Measurements from ENCODE around the gene COL25A1. TPM values are rescaled to one million over a fixed set of nuclear protein-coding genes. Genes with fewer than 3 reads are reported as not detected.
"Not testable (repeated sequence)": the region's sequence is repeated elsewhere in the genome, so short reads cannot be mapped to it uniquely, and the experiment has no call there.

Gene COL25A1
- total RNA-seq, 1 donor from 2014 or later: 3.9 TPM

DNA sequence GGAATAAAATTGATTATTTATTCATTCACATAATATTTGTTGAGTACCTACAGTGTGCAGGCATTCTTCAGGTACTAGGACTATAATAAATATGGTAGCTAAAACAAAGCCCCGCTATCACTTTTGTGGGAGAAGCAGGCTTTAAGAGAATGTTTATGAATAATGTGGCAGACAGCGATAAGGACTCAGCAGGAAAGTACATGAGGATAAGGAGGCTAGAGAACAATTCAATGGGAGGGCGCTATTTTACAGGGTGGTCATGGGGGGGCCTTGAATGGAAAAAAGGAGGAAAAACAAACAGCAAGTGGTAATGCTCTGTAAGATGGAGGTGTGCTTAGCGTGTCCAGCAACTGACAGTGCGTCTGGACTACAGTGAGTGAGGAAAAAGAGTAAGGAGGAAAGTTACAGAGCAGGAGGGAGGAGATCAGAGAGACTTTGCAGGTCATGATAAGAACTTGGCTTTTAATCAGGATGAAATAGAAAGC lies 275.4 kb downstream of the COL25A1 start:
- no peaks in the 10 kb centered on the region for H3K4me1 Mint-ChIP-seq (ENCODE audit: low read depth)
- H3K4me3 Mint-ChIP-seq (ENCODE audit: low read depth): no peak overlapping the region
- peaks cover 5% of the 10 kb centered on the region for H3K9me3 Mint-ChIP-seq (ENCODE audit: low read depth)
- no peaks in the 10 kb centered on the region for H3K36me3 Mint-ChIP-seq (ENCODE audit: insufficient read depth)
- DNase-seq (ENCODE audit: low spot score, unreplicated experiment): no peak
- H3K27me3 Mint-ChIP-seq: no peaks in the 10 kb centered on the region
- TF ChIP-seq, protein P1, sequence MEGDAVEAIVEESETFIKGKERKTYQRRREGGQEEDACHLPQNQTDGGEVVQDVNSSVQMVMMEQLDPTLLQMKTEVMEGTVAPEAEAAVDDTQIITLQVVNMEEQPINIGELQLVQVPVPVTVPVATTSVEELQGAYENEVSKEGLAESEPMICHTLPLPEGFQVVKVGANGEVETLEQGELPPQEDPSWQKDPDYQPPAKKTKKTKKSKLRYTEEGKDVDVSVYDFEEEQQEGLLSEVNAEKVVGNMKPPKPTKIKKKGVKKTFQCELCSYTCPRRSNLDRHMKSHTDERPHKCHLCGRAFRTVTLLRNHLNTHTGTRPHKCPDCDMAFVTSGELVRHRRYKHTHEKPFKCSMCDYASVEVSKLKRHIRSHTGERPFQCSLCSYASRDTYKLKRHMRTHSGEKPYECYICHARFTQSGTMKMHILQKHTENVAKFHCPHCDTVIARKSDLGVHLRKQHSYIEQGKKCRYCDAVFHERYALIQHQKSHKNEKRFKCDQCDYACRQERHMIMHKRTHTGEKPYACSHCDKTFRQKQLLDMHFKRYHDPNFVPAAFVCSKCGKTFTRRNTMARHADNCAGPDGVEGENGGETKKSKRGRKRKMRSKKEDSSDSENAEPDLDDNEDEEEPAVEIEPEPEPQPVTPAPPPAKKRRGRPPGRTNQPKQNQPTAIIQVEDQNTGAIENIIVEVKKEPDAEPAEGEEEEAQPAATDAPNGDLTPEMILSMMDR (IDR thresholded peaks at IDR 0.05; ENCODE audit: unreplicated experiment): no peak
- no peak overlapping the region for H3K27ac Mint-ChIP-seq

DNA sequence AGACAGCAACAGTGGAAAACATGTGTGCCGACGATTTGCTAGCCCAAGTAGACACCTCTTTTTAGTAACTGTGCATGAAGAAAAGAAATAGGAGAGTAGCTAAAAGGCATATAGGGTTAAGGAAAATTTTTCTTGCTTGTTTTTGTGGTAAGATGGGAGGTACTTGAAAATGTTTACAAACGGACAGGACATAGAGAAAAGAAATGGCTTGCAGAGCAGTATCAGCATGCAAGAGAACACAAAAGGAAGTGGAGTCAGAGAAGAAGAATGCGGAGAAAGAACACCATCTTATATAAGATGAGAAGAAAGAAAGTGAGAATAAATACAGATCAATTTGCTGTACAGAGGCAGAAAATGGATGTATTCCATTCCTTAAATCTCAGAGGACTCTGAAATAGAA lies 275.9 kb downstream of the COL25A1 start:
- DNase-seq (ENCODE audit: low spot score, unreplicated experiment): no peak
- Mint-ChIP-seq H3K36me3 (ENCODE audit: insufficient read depth) (peaks cover 2% of the 10 kb centered on the region), H3K4me3 (ENCODE audit: low read depth) (no peak overlapping the region), H3K9me3 (ENCODE audit: low read depth) (peaks cover 8% of the 10 kb centered on the region), H3K4me1 (ENCODE audit: low read depth) (no peaks in the 10 kb centered on the region), H3K27me3 (no peaks in the 10 kb centered on the region), H3K27ac (no peak overlapping the region)
- TF ChIP-seq, protein P1 (IDR thresholded peaks at IDR 0.05; ENCODE audit: unreplicated experiment): no peak

DNA sequence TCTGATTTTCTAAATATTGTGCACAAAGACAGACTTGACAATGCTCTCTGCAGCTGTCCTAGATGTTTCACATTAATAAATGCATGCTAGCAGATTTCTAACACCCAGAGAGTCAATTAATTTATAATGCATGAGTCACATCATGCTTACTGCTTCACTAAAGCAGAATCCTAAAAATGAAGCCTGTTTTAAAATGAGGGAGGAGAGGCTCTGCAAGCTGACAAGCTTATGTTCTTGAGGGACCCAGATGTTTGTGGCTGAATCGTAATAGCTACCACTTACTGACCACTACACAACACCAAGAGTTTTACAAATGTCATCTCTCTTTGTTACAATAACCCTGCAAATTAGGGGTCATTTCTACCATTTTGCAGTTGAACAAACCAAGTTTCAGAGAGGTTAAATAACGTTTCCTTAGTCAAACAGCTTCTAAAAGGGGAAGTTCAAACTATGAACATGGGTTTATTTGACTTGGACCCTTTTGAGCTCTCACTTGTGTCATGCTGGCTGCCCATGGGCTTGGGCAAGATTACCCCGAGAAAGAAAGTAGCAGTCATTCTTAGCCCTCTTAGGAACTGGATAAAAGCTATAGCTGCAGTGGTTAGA lies 276.9 kb downstream of the COL25A1 start:
- no peaks in the 10 kb centered on the region for H3K27me3 Mint-ChIP-seq
- H3K36me3 Mint-ChIP-seq (ENCODE audit: insufficient read depth): peaks cover 4% of the 10 kb centered on the region
- no peak overlapping the region for H3K4me3 Mint-ChIP-seq (ENCODE audit: low read depth)
- no peak overlapping the region for H3K27ac Mint-ChIP-seq
- no peak for DNase-seq (ENCODE audit: low spot score, unreplicated experiment)
- TF ChIP-seq, protein P1 (IDR thresholded peaks at IDR 0.05; ENCODE audit: unreplicated experiment): no peak
- no peaks in the 10 kb centered on the region for H3K4me1 Mint-ChIP-seq (ENCODE audit: low read depth)
- peaks cover 14% of the 10 kb centered on the region for H3K9me3 Mint-ChIP-seq (ENCODE audit: low read depth)

DNA sequence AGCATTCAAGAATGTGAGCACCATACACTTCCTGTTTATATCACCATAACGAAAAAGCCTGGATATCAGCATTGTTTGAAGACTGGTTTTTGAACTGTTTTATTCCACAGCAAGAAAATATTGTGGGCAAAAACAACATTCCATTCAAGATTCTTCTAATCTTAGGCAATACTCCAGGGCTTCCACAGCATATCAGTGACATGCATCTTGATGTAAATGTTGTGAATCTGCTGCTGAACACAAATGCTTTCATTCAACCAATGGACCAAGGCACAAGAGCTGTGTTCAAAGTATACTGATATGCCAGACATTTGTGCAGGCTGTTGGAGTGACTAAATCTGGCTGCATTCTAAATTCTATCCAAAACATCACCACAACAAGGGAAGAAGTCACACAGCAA lies 279.5 kb downstream of the COL25A1 start:
- peaks cover 4% of the 10 kb centered on the region for H3K36me3 Mint-ChIP-seq (ENCODE audit: insufficient read depth)
- H3K27ac Mint-ChIP-seq: no peak overlapping the region
- no peaks in the 10 kb centered on the region for H3K27me3 Mint-ChIP-seq
- H3K4me1 Mint-ChIP-seq (ENCODE audit: low read depth): no peaks in the 10 kb centered on the region
- peaks cover 14% of the 10 kb centered on the region for H3K9me3 Mint-ChIP-seq (ENCODE audit: low read depth)
- TF ChIP-seq, protein P1 (IDR thresholded peaks at IDR 0.05; ENCODE audit: unreplicated experiment): no peak
- DNase-seq (ENCODE audit: low spot score, unreplicated experiment): no peak
- no peak overlapping the region for H3K4me3 Mint-ChIP-seq (ENCODE audit: low read depth)

DNA sequence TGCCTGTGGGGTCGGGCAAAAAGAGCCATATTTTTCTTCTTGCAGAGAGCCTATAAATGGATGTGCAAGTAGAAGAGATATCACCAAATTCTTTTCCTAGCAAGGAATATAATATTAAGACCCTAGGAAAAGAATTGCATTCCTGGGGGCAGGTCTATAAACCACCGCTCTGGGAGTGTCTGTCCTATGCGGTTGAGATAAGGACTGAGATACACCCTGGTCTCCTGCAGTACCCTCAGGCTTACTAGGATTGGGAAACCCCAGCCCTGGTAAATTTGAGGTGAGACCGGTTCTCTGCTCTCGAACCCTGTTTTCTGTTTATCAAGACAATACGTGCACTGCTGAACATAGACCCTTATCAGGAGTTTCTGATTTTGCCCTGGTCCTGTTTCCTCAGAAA lies 280.8 kb downstream of the COL25A1 start:
- H3K4me3 Mint-ChIP-seq (ENCODE audit: low read depth); H3K27ac Mint-ChIP-seq: not testable (repeated sequence)
- H3K9me3 Mint-ChIP-seq (ENCODE audit: low read depth): peaks cover 14% of the 10 kb centered on the region

DNA sequence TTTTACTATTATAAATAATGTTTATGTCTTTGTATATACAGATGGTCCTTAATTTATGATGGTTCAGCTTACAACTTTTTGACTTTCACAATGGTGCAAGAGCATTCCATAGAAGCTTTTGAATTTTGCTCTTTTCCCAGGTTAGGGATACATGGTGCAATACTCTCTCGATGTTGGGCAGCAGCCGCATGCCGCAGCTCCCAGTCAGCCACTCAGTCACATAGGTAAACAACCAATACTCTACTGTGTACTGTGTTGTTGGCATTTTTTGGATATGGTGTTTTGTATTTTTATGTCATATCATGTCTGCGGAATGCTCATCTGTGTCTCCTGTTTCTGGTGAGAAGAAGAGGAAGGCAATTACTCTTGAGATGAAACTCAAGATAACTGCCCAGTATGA lies 281.6 kb downstream of the COL25A1 start:
- TF ChIP-seq, protein P1 (IDR thresholded peaks at IDR 0.05; ENCODE audit: unreplicated experiment): no peak
- peaks cover 14% of the 10 kb centered on the region for H3K9me3 Mint-ChIP-seq (ENCODE audit: low read depth)
- no peaks in the 10 kb centered on the region for H3K4me1 Mint-ChIP-seq (ENCODE audit: low read depth)
- H3K27ac Mint-ChIP-seq: no peak overlapping the region
- peaks cover 4% of the 10 kb centered on the region for H3K36me3 Mint-ChIP-seq (ENCODE audit: insufficient read depth)
- no peaks in the 10 kb centered on the region for H3K27me3 Mint-ChIP-seq
- no peak overlapping the region for H3K4me3 Mint-ChIP-seq (ENCODE audit: low read depth)
- DNase-seq (ENCODE audit: low spot score, unreplicated experiment): no peak

More for the DNA sequence above, 280.8 kb downstream of the COL25A1 start:
- not testable (repeated sequence) for DNase-seq (ENCODE audit: low spot score, unreplicated experiment); H3K36me3 Mint-ChIP-seq (ENCODE audit: insufficient read depth); H3K27me3 Mint-ChIP-seq; H3K4me1 Mint-ChIP-seq (ENCODE audit: low read depth)
